IPS-20b (cell line): ENCODE measurements around the gene SEC22B.
"Not testable (repeated sequence)": the region's sequence is repeated elsewhere in the genome, so short reads cannot be mapped to it uniquely, and the experiment has no call there.

ENCODE experiments used
- H3K27ac ChIP-seq: one replicate; pipeline ENCODE4 v1.5.1; 2013; ENCODE audit warnings: low read length
- H3K27me3 ChIP-seq: 2 replicates; pipeline ENCODE4 v1.6.1; 2013; ENCODE audit warnings: mild to moderate bottlenecking, low read length, inconsistent platforms; ENCODE audit not compliant: insufficient read depth
- H3K36me3 ChIP-seq: 2 replicates; pipeline ENCODE4 v1.6.1; 2013; ENCODE audit warnings: low read depth, mild to moderate bottlenecking, inconsistent platforms, low read length, moderate library complexity; ENCODE audit not compliant: insufficient read depth
- H3K4me1 ChIP-seq: 2 replicates; pipeline ENCODE4 v1.6.1; 2013; ENCODE audit warnings: mild to moderate bottlenecking, control low read depth, inconsistent platforms, low read length, moderate library complexity; ENCODE audit not compliant: insufficient read depth
- H3K4me3 ChIP-seq: 2 replicates; pipeline ENCODE4 v1.5.1; 2013; ENCODE audit warnings: mild to moderate bottlenecking, low read length, inconsistent platforms
- H3K9ac ChIP-seq: 2 replicates; pipeline ENCODE4 v1.6.1; 2013; ENCODE audit warnings: low read depth, mild to moderate bottlenecking, inconsistent platforms, low read length, moderate library complexity
- H3K9me3 ChIP-seq: 2 replicates; pipeline ENCODE4 v1.6.1; 2013; ENCODE audit warnings: mild to moderate bottlenecking, low read depth, low read length, inconsistent platforms; ENCODE audit not compliant: insufficient read depth

Gene SEC22B

GRCh38 chr1:120105288-120105687 lies 71.0 kb downstream of the SEC22B start:
- H3K27ac ChIP-seq, H3K9me3 ChIP-seq, H3K36me3 ChIP-seq, H3K9ac ChIP-seq, H3K27me3 ChIP-seq, H3K4me1 ChIP-seq, H3K4me3 ChIP-seq: not testable (repeated sequence)

GRCh38 chr1:120103768-120104167 lies 72.6 kb downstream of the SEC22B start:
- H3K4me3 ChIP-seq, H3K27ac ChIP-seq, H3K9ac ChIP-seq, H3K9me3 ChIP-seq, H3K4me1 ChIP-seq, H3K27me3 ChIP-seq, H3K36me3 ChIP-seq: not testable (repeated sequence)

GRCh38 chr1:120101593-120101992 lies 74.7 kb downstream of the SEC22B start:
- H3K9me3 ChIP-seq, H3K4me3 ChIP-seq, H3K36me3 ChIP-seq, H3K9ac ChIP-seq, H3K27ac ChIP-seq, H3K27me3 ChIP-seq, H3K4me1 ChIP-seq: not testable (repeated sequence)
